Measurements from ENCODE around the gene TBC1D20.
A peak's percentile ranks its signal among the peaks of the same experiment; 100 is the strongest.
"Not testable (repeated sequence)": the region's sequence is repeated elsewhere in the genome, so short reads cannot be mapped to it uniquely, and the experiment has no call there.

TBC1D20 gene

GRCh38 chr20:387520-387919 lies 74.8 kb downstream of the TBC1D20 start:
- TF ChIP-seq GLIS3 (CRISPR knock-in tag; IDR thresholded peaks at IDR 0.05) (no peak), ZNF8 (CRISPR knock-in tag; IDR thresholded peaks at IDR 0.05) (peak; percentile 87)
- ATAC-seq = no peak

- not testable (repeated sequence) for ATAC-seq
Measured at GRCh38 chr20:386634-387033, 75.7 kb downstream of the TBC1D20 start.
